SW 1271 (cell line): ENCODE results near the gene IRF4.

ENCODE experiments used
- DNase-seq, 2 experiments: peaks; one replicate each; lab custom pipeline; 2025; lab: John Stamatoyannopoulos, UW

IRF4 gene

GRCh38 chr6:391559-392440 lies at the start of gene IRF4:
Gene IRF4 (plus strand): TSS chr6:391752. CDS start chr6:393153, 1,401 bp downstream.
- no peak for DNase-seq

GRCh38 chr6:341914-342831 lies 49.4 kb upstream of the IRF4 start:
- DNase-seq: no peak

GRCh38 chr6:342832-343179 lies 48.7 kb upstream of the IRF4 start:
- DNase-seq: no peak

GRCh38 chr6:343226-343935 lies 48.2 kb upstream of the IRF4 start:
- DNase-seq: no peak

- no peak for DNase-seq
Measured at GRCh38 chr6:343960-344815, 47.4 kb upstream of the IRF4 start.

- DNase-seq: no peak
Measured at GRCh38 chr6:344816-345340, 46.7 kb upstream of the IRF4 start.

- no peak for DNase-seq
Measured at GRCh38 chr6:345747-346385, 45.7 kb upstream of the IRF4 start.

- no peak for DNase-seq
Measured at GRCh38 chr6:346386-347030, 45.0 kb upstream of the IRF4 start.

GRCh38 chr6:347232-347631 lies 44.3 kb upstream of the IRF4 start:
- DNase-seq: no peak

GRCh38 chr6:347951-348859 lies 43.3 kb upstream of the IRF4 start:
- no peak for DNase-seq

GRCh38 chr6:348860-349396 lies 42.6 kb upstream of the IRF4 start:
- DNase-seq: no peak

- DNase-seq: no peak
Measured at GRCh38 chr6:349491-349921, 42.0 kb upstream of the IRF4 start.

- DNase-seq: no peak
Measured at GRCh38 chr6:350371-350770, 41.2 kb upstream of the IRF4 start.

- DNase-seq: no peak
Measured at GRCh38 chr6:351011-351866, 40.3 kb upstream of the IRF4 start.

GRCh38 chr6:351867-352289 lies 39.7 kb upstream of the IRF4 start:
- no peak for DNase-seq

GRCh38 chr6:352474-352873 lies 39.1 kb upstream of the IRF4 start:
- no peak for DNase-seq

GRCh38 chr6:352896-353470 lies 38.6 kb upstream of the IRF4 start:
- no peak for DNase-seq
